ENCODE data around the gene FZR1.

FZR1 gene

DNA sequence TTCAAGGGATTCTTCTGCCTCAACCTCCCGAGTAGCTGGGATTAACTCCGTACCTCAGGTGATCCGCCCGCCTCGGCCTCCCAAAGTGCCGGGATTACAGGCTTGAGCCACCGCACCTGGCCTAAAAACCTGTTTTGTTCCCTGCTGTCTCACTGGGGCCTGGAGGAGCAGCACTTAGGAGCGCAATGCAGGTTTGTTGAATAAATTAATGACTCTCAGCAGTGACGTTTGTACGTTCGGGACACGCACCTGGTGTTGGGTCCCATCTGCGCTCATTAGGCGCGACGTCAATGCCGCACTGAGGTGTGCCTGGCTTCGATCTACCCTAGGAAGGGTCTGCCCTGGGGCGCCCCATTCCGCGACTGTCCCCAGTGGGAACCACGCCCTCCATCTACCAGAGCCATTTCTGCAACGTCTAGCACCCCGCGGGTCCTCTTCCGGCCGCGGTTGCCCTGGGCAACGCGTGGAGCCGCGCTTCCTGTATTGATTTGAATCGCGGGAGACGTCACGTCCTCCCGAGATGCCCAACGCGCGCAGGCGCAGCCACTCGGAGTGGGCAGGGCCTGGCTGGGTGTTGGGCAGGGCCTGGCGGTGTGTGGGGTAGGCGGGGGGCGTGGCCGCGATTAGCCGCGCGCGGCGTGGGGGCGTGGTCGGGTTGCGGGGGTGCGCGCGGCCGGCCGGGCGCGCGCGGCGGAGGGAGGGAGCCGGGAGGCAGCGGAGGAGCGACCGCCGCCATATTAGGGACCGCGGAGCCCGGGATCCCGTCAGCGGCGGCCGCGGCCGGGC, at the start of gene FZR1:
Gene FZR1, plus strand, starts transcription at position 714 of the 786 bp plus-strand sequence. CDS start 16,679 bp downstream, outside the sequence.
- DNase-seq (ENCODE audit: low spot score): peak; percentile 100

DNA sequence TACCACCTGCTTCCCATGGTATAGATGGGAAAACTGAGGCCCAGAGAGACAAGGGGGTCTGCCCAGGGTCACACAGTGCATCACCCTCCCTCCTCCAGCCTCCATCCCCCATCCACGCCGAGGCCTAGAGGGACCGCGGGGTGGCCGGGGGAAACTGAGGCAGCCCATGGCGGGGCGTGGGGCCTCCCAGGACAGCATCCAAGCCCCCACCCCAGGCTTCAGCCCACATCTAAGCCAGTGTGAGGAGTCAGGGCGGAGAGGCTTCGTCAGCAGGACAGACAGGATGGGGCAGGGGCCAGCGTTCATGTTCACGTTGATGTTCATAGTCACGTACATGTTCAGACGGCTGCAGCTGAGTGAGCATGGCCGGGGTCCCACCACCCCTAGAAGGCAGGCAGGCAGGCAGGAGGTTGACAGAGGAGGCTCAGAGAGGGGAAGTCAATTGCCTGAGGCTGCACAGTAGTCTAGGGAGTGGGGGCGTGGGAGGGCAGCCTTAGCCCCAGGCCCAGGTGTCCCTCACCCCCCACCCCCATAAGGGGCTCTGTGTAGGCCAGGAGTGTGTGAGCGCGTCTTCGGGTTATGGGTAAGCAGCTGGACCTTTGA, 49.1 kb upstream of the FZR1 start:
- no peak for DNase-seq (ENCODE audit: low spot score)

DNA sequence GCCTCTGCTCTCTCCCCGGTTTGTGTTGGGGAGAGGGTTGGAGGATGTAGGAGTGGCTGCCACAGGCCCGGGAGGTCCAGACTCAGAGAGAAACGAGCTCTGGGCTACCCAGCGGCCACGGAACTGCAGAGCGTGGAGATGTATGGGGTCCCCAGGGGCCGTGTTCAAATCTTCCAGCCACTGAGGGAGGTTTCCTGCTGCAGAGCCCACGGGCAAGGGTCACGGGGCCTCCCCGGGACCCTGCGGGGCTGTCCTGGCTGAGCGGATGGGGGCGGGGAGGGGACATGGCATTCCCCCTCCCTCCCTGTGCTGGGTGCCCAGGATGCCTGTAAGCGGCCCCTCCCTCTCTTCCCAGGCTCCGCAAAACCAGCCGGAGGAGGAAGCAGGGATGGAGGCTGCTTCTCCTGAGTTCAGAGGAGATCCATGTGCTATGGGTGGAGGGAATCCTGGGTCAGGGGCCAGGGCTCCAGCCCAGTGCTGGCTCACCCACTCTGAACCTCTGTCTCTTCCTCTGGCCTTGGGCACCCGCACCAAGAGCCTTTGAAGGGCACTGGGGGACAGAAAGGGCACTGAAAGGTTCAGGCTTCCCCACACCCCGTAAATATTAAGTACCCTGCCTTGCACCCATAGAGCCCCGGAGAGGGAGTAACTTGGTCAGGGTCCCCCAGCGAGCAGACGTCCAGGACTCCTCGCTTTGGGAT, 48.4 kb upstream of the FZR1 start:
- no peak for DNase-seq (ENCODE audit: low spot score)

DNA sequence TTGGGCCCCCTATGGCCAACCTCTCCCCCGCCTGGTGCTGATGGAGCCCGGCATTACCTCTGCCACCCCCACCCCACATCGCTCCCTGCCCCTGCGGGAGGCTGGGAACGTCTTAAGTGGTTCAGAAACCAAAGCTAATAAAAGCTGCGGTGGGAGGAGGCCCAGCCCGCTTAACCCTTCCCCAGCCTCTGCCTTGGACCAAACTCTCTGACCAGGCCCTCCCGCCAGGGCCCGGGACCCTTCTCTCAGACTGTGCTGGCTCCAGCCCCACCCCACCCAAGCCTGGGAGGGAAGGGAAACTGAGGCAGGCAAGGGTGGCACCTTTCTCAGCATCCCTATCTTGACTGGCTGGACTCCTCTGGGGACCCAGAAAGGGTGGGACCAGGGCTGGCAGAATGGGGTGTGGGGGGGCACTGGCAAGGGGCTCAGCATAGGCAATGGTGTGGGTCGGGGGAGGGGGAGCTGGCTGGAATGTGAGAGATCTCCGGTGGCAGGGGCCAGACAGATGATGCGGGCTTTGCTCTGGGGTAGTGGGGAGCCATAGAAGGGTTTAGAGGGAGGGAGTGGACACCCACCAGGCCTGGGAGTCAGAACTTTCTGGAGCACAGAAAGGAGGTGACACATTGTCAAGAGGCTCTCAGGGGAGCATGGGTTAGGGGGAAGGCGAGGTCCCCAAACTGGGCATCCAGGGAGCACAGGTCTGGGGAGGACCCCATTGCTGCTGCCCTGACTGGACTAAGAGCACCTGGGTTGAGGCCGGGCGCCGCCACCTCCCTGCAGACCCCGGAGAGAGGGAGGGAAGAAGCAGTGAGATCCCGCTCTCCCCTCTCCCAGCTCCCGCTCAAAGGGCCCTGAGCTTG, 47.7 kb upstream of the FZR1 start:
- DNase-seq (ENCODE audit: low spot score): no peak

DNA sequence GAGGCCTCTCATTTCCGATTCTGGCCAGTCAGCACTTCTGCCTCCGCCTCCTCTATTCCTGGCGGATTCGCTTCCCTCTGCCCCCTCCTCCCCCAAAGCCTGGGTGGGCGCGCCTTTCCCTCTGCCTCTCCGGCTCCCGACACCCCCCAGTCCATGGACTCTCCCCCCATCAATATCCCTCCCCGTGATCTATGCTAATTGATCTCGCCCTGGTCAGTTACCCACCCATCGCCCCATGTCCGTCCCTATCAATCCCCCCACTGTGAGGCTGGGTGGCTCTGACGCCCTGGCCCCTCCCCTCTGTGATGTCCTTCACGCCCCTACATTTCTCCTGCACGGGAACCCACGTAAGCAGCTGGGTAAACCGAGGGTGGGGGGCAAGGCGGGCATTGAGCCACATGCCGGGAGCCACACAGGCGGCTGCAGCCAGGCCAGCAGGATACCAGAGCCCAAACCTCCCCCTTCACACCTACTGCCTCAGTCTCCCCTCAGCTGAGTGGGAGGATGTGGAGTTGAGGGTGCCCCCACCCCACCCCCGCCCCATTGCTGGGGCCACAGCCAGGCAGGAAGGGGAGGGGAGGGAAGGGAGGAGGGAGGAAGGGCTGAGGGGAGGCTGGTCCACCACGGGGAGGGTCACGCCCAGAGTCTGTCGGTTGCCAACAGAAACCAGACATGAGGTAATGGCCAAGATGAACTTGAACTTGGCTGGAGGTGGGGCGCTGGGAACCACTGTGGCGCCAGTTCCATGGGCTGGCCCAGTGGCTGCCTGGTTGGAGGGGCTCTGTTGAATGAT, 46.8 kb upstream of the FZR1 start:
- DNase-seq (ENCODE audit: low spot score): peak; percentile 97

DNA sequence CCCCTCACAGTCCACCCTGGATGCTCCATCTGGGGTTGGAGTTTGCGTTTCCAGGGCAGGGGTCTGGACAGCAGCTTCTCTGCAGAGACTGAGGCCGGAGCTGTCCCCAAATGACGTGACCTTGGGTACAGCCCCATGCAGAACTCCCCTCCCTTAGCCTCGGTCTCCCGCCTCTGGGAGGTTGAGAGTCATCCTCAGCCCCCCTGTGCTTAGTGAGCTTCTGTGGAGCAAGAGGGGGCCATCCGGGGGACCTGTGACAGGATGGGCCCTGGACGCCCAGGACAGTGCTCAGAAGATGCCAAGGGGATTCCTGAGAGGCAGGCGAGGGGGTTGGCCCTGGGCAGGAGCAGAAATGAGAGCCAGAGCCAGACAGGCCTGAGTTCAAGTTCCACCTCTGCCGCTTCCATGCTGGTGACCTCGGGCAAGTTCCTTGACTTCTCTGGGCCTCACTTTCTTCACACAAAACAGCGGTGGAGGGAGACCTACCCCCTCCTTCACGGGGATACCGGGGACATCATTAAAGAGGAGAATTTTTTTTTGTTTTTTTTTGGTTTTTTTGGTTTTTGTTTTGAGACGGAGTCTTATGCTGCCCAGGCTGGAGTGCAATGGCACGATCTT, 46.0 kb upstream of the FZR1 start:
- DNase-seq (ENCODE audit: low spot score): no peak

DNA sequence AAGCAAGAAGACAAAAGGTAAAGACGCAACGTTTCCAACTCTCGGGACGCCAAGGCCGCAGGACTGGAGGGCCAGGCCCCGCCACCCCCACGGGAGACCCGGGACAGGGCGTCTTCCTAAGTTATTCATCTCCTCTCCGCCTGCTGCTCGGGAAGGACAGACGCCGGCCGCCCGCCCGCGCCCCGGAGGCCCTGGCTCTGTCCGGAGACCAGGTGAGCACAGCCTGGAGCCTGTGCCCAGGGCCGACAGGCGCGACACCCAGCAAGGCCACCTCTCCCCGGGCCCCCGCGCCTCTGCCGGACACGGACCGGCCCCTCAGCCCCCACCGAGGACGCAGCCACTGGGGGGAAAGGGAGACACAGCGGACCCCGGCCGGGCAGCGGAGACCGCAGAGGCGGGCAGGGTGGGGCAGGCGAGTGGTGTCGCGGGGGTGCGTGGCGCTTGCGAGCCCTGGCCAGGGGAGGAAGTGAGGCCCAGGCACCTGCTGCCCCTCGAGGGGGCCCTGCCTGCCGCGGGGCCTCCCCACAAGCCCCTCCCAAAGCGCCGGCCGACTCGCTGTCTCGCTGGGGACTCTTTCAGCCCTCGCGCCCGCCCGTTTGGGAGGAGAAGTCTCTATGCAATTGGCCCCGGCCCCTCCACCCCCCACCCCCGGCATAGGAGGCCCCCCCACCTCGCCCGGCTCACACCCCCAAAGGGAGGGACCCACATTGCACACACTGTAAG, 43.0 kb upstream of the FZR1 start:
- no peak for DNase-seq (ENCODE audit: low spot score)

DNA sequence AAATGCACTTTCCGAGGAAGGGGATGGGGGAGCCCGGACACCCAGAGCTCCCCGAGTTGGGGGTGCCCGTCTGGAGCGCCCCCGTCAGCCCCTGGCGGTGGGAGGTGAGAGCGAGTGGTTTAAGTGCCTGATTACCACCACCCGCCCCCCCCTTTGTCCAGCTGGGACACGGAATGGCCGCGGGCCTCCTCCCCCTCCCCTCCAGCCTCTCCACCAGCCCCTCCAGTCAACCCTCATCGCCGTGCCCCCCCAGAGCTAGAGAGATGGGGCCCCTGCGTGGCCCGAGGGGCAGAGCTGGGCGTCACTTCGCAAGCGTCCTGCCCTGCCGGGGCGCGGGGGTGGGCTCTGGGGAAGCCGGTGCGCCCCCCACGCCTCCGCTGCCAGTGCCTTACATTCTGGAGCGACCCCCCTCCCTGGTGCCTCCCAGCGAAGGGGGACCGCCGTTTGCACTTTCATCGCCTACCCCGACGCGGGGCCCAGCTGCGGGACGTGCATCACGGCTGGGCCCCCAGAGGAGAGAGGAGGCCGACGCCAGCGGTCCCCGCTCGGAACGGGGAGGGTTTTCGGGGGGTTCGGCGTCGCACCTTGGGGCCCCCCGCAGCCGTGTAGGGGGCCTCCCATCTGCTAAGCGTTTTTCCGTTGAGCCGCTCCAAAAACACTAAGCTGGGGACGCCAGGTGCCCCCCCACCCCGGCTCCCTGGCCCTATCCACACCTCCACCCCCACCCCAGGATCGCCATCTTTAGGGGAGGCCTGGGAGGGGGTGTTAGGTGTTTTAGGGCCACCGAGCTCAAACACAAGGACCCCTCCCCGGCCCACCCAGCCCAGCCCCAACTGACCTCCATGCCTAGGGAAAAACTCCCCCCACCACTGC, 42.2 kb upstream of the FZR1 start:
- no peak for DNase-seq (ENCODE audit: low spot score)

DNA sequence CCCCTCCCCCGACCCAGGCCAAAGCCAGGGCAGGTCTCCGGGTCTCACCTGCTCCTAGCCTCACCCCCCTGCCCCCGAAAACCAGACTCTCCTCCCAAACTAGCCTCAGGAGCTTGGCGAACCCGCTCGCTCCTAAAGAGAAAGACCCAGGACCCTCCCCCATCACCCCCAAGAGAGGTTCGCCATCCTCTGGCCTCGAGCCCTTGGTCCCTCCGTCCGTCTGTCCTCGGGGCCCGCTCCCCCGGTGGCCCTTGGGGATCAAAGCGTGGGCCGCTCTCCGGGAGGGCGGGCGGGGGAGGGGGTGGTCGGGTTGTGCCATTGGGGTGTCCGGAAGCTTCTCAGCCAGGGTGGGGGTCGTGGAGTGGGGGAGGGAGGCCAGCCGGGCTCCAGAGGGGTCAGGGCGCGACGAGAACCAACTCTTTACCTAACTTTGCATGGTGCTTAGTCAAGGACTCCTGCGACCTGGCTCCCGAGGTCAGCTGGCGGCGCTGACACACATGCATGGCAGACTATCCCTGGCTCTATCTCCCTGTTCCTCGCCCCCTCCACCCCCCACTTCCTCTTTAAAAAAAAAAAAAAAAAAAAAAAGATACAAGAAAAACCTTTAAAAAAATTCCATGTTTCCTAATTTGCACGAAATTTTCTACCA, 41.4 kb upstream of the FZR1 start:
- DNase-seq (ENCODE audit: low spot score): no peak

DNA sequence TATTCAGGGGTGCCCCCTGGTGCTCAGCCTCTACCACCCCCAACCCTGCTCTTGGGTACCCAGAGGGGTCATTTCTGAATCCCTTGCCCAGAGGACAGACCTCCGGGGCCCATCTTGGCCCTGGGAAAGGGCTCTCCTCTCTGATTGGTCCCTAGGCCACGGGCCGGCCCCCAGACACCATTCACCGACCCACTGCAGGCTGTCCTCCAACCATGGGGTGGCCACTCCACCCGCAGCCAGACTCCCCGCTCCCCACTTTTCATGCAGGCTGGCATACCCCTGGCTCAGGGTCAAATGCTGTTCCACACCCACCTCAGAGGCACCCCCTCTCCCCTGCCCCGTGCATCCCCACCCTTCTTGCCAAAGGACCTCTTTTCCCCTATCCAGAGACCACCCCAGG, 40.6 kb upstream of the FZR1 start:
- DNase-seq (ENCODE audit: low spot score): no peak

DNA sequence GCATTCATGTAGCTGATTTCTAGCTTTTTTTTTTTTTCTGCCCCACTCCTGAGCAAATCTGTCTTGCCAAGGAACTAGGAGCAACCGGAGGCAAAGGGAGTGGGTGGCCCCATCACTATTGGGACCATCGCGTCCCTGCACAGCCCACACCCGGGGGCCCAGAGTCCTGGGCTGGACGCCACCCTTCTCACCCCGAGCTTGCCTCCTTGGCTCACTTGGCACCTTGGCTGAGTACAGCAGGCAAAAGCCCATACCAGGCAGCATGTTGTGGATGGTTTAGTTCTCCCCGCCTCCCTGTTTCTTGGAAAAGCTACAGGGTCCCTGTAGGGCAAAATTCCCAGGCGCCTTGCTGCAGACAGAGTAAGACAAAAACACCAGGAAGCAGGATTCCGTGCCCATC, 39.5 kb upstream of the FZR1 start:
- DNase-seq (ENCODE audit: low spot score): no peak

DNA sequence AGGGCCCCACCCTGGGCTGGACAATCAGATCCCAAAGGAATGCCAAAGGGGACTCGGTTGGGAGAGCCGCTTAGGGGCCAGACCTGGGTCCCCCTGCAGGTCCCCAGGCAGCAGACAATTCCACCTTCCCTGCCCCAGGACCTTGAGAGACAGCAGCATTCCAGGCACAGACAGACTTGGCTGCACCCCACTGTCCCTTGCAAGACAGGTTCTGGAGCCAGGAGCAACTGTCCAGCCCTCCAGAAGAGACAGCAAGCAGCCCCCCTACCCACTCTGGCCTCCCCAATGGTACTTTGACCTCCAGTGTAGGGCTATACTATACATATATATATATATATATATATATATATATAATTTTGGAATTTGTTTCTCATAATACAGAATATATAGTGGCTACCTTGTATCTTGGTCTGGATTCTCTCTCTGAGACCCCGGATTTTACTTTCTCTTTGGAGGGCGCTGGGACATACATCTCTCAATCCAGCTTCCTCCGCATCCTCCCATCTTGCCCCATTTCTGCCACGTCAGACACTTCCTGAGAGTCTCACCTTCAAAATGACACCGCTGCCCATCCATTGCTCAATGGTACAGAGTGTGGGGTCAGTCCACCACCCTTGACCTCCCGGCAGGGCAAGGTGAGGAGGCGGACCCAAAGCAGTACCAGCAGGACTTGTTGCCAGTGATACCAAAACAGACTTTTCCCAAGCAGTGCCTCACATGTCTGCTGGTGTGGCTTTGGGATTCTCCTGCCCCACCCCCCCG, 38.5 kb upstream of the FZR1 start:
- no peak for DNase-seq (ENCODE audit: low spot score)

DNA sequence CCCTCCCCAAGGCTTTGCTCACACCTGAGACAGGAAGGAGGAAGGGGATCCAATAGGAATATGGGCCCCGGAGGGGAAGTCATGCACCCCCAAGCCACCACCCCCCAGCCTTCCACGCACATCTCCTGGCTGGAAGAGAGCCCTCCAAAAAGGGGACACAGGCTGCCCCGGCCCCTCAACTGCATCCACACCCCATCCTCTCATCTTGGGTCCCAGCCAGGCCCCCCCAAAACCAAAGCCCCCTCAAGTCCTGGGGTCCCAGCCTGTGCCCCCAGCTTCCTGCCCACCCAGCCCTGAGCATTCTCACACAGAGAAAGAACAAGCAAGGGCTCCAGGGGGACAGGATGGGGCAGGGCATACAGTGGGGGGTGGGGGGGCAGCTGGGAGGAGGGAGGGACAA, 37.9 kb upstream of the FZR1 start:
- DNase-seq (ENCODE audit: low spot score): no peak

DNA sequence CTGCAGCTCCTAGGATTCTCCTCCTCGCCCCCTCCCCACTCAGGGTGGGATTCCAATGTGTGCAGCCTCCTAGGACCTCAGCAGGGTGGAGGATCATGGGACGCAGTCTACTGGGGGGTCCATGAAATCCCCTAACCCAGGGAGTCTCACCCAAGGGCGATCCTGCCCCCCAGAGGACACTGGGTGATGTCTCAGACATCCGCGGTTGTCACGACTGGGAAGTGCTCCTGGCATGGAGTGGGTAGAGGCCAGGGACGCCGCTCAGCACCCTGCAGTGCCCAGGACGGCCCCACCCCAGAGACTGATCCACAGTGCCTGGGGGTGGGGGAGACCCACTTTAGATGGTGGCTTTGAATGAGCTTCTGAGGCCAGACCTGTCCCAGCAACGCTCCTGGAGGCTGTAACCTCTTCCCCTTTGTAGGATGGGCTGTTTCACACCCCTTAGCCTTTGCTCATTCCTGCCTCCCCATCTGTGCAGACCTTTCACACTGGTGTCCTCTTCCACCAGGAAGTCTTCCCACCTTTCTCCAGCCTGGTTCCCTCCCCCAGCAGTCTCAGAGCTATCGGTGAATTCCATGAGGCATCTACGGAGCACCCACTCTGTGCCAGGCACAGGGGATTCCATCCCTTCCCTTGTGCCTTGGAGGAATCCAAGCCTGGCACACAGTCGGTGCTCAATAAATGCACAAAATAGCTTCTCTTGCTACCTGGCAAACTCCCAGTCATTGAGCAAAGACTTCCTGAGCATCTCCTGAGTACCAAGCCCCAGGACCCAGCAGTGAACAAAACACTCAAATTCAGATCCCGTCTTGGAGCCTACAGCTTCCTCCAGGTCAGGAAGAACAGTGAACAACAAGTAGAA, 36.2 kb upstream of the FZR1 start:
- no peak for DNase-seq (ENCODE audit: low spot score)

DNA sequence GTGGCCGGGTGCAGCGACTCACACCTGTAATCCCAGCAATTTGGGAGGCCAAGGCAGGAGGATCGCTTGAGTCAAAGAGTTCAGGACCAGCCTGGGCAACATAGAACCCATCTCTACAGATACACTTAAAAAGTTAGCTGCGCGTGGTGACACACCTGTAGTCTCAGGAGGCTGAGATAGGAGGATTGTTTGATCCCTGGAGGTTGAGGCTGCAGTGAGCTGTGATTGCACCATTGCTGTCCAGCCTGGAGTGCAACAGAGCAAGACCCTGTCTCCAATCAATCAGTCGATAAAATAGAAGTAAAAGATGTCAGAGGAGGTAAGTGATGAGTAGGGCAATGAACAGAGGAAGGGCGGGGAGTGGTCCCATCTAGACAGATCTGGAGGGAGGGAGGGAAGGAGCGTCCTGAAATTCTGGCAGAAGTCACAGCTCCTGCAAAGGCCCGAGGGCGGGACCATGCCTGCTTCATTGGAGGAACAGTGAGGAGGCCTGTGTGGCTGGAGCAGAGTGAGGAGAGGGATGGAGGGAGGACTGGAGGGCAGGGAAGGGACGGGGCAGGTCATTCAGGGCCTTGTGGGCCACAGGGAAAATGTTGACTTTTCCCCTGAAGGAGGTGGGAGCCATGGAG, 35.5 kb upstream of the FZR1 start:
- no peak for DNase-seq (ENCODE audit: low spot score)

DNA sequence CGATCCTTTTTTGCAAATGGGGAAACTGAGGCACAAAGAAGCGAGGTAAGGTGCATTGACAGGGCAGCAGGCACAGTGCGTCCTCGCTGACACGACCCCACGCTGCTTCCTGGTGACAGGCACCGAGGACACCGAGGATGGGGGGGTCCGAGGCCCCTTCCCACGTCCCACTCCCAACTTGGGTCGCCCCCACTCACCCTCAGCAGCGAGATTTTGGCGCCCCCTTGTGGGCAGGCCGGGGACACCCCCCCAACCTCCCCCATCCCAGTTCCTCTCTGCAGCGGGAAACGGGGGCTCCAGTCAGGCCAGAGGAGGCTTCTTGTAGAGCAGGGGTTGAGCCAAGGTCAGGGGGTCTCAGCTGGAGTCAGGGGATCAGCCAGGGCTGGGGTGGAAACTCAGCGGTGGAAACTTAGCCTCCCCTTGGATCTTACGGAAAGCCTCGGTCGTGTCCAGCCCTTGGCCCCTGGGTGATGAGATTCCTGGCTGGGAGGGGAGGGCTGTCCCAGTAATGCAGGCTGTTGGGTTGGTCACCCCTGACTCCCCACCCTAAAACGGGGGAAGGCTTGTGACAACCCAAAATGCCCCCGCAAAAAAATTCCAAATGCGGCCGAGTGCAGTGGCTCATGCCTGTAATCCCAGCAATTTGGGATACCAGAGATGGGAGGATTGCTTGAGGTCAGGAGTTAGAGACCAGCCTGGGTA, 34.0 kb upstream of the FZR1 start:
- peak; percentile 73 for DNase-seq (ENCODE audit: low spot score)
